WTC11 (cell line): Measurements from ENCODE around the gene SSRP1. TPM values are rescaled to one million over a fixed set of nuclear protein-coding genes. Genes with fewer than 3 reads are reported as not detected.

Experiments
- ATAC-seq: fragments of 200-7000 bp; cut with Tn5 transposase; 2 replicates; pipeline ENCODE4 v1.10.0; 2021; ENCODE audit warnings: mild to moderate bottlenecking, moderate library complexity
- CTCF ChIA-PET: fragments of 300-600 bp; sonication (Branson Sonifier 250); formaldehyde crosslinking; loops from one replicate; lab custom pipeline; 2021; ENCODE audit warnings: antibody characterized with exemption; lab: Charles Lee
- POLR2A ChIA-PET: fragments of 350-600 bp; sonication (Branson Sonifier 250); formaldehyde crosslinking; loops from one replicate; lab custom pipeline; 2021; ENCODE audit warnings: antibody characterized with exemption; lab: Charles Lee
- DNase-seq: peaks from one replicate; pipeline ENCODE4 v3.0.0; 2021; ENCODE audit warnings: low spot score
- H3K27ac Mint-ChIP-seq: 2 replicates; pipeline ENCODE4 v1.8.0; 2021; ENCODE audit warnings: mixed read lengths
- H3K27me3 Mint-ChIP-seq: 2 replicates; pipeline ENCODE4 v1.8.0; 2021; ENCODE audit warnings: low read depth, mild to moderate bottlenecking, moderate library complexity, mixed read lengths
- H3K36me3 Mint-ChIP-seq: 2 replicates; pipeline ENCODE4 v1.8.0; 2021; ENCODE audit warnings: mixed read lengths
- H3K4me1 Mint-ChIP-seq: 2 replicates; pipeline ENCODE4 v1.8.0; 2022; ENCODE audit warnings: mixed read lengths
- H3K4me3 Mint-ChIP-seq: 2 replicates; pipeline ENCODE4 v1.8.0; 2021; ENCODE audit warnings: mild to moderate bottlenecking, moderate library complexity, mixed read lengths
- H3K9me3 Mint-ChIP-seq: 2 replicates; pipeline ENCODE4 v1.8.0; 2021; ENCODE audit warnings: mixed read lengths
- CBFB ChIP-seq: sonication (generic); formaldehyde crosslinking; IDR thresholded peaks from 2 replicates; pipeline ENCODE4 v1.8.1; 2022; ENCODE audit warnings: mild to moderate bottlenecking, low read depth, missing genetic modification reagents
- GABPB1 ChIP-seq: sonication (generic); formaldehyde crosslinking; IDR thresholded peaks from 2 replicates; pipeline ENCODE4 v1.8.1; 2023; ENCODE audit warnings: mild to moderate bottlenecking, missing genetic modification reagents
- KAT7 ChIP-seq: sonication (generic); formaldehyde crosslinking; IDR thresholded peaks from 2 replicates; pipeline ENCODE4 v1.8.1; 2023; ENCODE audit warnings: missing genetic modification reagents, mild to moderate bottlenecking, borderline replicate concordance
- MYBL2 ChIP-seq: sonication (generic); formaldehyde crosslinking; IDR thresholded peaks from 2 replicates; pipeline ENCODE4 v1.8.1; 2023; ENCODE audit warnings: mild to moderate bottlenecking, moderate library complexity, missing genetic modification reagents
- NR1H2 ChIP-seq: sonication (generic); formaldehyde crosslinking; IDR thresholded peaks from 2 replicates; pipeline ENCODE4 v1.9.0; 2021; ENCODE audit warnings: mild to moderate bottlenecking, moderate library complexity, missing genetic modification reagents
- PRDM15 ChIP-seq: sonication (generic); formaldehyde crosslinking; IDR thresholded peaks from 2 replicates; pipeline ENCODE4 v1.8.0; 2022; ENCODE audit warnings: missing genetic modification reagents
- PRRX2 ChIP-seq: fragments of 250-450 bp; sonication (Bioruptor Pico); IDR thresholded peaks from 2 replicates; pipeline ENCODE4 v1.8.0; 2021; ENCODE audit warnings: mild to moderate bottlenecking
- RELA ChIP-seq: sonication (generic); formaldehyde crosslinking; IDR thresholded peaks from 2 replicates; pipeline ENCODE4 v1.8.1; 2022; ENCODE audit warnings: missing genetic modification reagents, mild to moderate bottlenecking, borderline replicate concordance
- SMAD4 ChIP-seq: sonication (generic); formaldehyde crosslinking; IDR thresholded peaks from 2 replicates; pipeline ENCODE4 v1.8.0; 2022; ENCODE audit warnings: mild to moderate bottlenecking, missing genetic modification reagents
- SOX15 ChIP-seq: fragments of 250-450 bp; sonication (Bioruptor Pico); IDR thresholded peaks from 2 replicates; pipeline ENCODE4 v1.9.0; 2021; ENCODE audit warnings: mild to moderate bottlenecking
- TCF7 ChIP-seq: sonication (generic); formaldehyde crosslinking; IDR thresholded peaks from 2 replicates; pipeline ENCODE4 v1.8.0; 2022; ENCODE audit warnings: mild to moderate bottlenecking, low read depth, missing genetic modification reagents, moderate library complexity
- ZBTB21 ChIP-seq: sonication (generic); formaldehyde crosslinking; IDR thresholded peaks from 2 replicates; pipeline ENCODE4 v1.8.1; 2023; ENCODE audit warnings: mild to moderate bottlenecking, missing genetic modification reagents, borderline replicate concordance
- ZNF121 ChIP-seq: sonication (generic); formaldehyde crosslinking; IDR thresholded peaks from 2 replicates; pipeline ENCODE4 v1.8.0; 2023; ENCODE audit warnings: missing genetic modification reagents
- ZNF263 ChIP-seq: sonication (generic); formaldehyde crosslinking; IDR thresholded peaks from 2 replicates; pipeline ENCODE4 v1.8.1; 2022; ENCODE audit warnings: low read depth, mild to moderate bottlenecking, moderate library complexity, missing genetic modification reagents
- ZNF416 ChIP-seq: fragments of 250-450 bp; sonication (Bioruptor Pico); IDR thresholded peaks from 2 replicates; pipeline ENCODE4 v1.9.0; 2021; ENCODE audit warnings: mild to moderate bottlenecking, inconsistent platforms
- total RNA-seq: library from RNA; stranded (reverse); gene quantifications from 3 replicates; pipeline ENCODE4 v1.2.3, GENCODE V29; 2021
- TF ChIP-seq, protein P1 (sequence below): sonication (generic); formaldehyde crosslinking; IDR thresholded peaks from 2 replicates; pipeline ENCODE4 v1.8.1; 2022; ENCODE audit warnings: missing genetic modification reagents, borderline replicate concordance
- TF ChIP-seq, protein P2 (sequence below): sonication (generic); formaldehyde crosslinking; IDR thresholded peaks from 2 replicates; pipeline ENCODE4 v1.8.1; 2022; ENCODE audit warnings: low read depth, mild to moderate bottlenecking, moderate library complexity, missing genetic modification reagents, borderline replicate concordance

Gene SSRP1
- total RNA-seq, 1 experiment from 2014 or later, result 228 TPM

GRCh38 chr11:57354699-57355098 lies 19.0 kb upstream of the SSRP1 start (continued):
- TF ChIP-seq PRDM15 (CRISPR knock-in tag), result no peak

DNA sequence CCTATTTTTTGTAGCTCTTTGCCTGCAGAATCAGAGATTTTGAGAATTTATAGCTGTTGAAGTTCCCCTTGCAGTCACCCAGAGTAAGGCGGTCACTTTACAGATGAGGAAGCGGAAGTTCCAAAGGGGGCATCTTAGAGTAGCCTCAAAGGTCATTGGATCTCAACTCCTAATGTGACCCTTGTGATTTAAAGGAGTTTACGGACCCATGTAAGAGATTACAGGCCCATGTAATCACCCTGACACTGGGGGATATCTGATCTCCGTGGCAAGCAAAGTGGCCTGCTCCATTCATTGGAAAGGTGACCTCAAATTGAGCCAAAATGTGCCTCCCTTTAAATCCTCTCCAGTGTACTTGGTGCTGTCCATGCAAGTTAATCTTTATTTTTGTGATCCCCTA lies 18.2 kb upstream of the SSRP1 start:
- peaks cover 16% of the 10 kb centered on the region for H3K4me1 Mint-ChIP-seq
- no peak for TF ChIP-seq PRDM15 (CRISPR knock-in tag)
- no peak for TF ChIP-seq ZNF121
- TF ChIP-seq, protein P1, sequence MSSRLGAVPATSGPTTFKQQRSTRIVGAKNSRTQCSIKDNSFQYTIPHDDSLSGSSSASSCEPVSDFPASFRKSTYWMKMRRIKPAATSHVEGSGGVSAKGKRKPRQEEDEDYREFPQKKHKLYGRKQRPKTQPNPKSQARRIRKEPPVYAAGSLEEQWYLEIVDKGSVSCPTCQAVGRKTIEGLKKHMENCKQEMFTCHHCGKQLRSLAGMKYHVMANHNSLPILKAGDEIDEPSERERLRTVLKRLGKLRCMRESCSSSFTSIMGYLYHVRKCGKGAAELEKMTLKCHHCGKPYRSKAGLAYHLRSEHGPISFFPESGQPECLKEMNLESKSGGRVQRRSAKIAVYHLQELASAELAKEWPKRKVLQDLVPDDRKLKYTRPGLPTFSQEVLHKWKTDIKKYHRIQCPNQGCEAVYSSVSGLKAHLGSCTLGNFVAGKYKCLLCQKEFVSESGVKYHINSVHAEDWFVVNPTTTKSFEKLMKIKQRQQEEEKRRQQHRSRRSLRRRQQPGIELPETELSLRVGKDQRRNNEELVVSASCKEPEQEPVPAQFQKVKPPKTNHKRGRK (CRISPR knock-in tag), result no peak
- TF ChIP-seq, protein P2, sequence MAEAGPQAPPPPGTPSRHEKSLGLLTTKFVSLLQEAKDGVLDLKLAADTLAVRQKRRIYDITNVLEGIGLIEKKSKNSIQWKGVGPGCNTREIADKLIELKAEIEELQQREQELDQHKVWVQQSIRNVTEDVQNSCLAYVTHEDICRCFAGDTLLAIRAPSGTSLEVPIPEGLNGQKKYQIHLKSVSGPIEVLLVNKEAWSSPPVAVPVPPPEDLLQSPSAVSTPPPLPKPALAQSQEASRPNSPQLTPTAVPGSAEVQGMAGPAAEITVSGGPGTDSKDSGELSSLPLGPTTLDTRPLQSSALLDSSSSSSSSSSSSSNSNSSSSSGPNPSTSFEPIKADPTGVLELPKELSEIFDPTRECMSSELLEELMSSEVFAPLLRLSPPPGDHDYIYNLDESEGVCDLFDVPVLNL (CRISPR knock-in tag), result no peak
- no peak for TF ChIP-seq TCF7 (CRISPR knock-in tag)
- no peak for TF ChIP-seq KAT7
- no peak for TF ChIP-seq GABPB1
- TF ChIP-seq ZBTB21 (CRISPR knock-in tag), result no peak
- TF ChIP-seq SMAD4, result no peak
- TF ChIP-seq NR1H2, result no peak
- TF ChIP-seq CBFB (CRISPR knock-in tag), result no peak
- ChIA-PET POLR2A (interaction anchor here (0.6 kb wide), 1 partner anchor 118 kb away, joined by 3 read pairs; no protein-coding TSS in a partner anchor), CTCF (interaction anchor here (0.6 to 2.1 kb wide), 7 partner anchors 9 to 107 kb away, joined by 3 to 8 read pairs (median 3); partner anchors contain the start of genes P2RX3, PRG3 and RTN4RL2)
- H3K4me3 Mint-ChIP-seq, result no peak overlapping the region
- H3K27ac Mint-ChIP-seq, result no peak overlapping the region
- H3K27me3 Mint-ChIP-seq, result peaks cover 4% of the 10 kb centered on the region; the same call in 1 of the 2 replicates
- no peaks in the 10 kb centered on the region for H3K36me3 Mint-ChIP-seq
- no peak for DNase-seq
- peaks cover 6% of the 10 kb centered on the region; the same call in 1 of the 2 replicates for H3K9me3 Mint-ChIP-seq
- no peak for ATAC-seq

GRCh38 chr11:57353446-57353845 lies 17.8 kb upstream of the SSRP1 start:
- Mint-ChIP-seq H3K27ac (no peak overlapping the region), H3K27me3 (peaks cover 4% of the 10 kb centered on the region; the same call in 1 of the 2 replicates), H3K4me1 (peaks cover 14% of the 10 kb centered on the region), H3K36me3 (no peaks in the 10 kb centered on the region), H3K9me3 (peaks cover 6% of the 10 kb centered on the region; the same call in 1 of the 2 replicates), H3K4me3 (no peak overlapping the region)
- ATAC-seq, result no peak
- CTCF ChIA-PET, result interaction anchor here (0.6 to 2.1 kb wide), 13 partner anchors 8 to 512 kb away, joined by 3 to 8 read pairs (median 3); partner anchors contain the start of genes P2RX3, PRG3 and RTN4RL2
- POLR2A ChIA-PET, result interaction anchor here (0.6 to 1.0 kb wide), 2 partner anchors 28 to 119 kb away, joined by 3 to 4 read pairs; no protein-coding TSS in a partner anchor
- TF ChIP-seq ZNF416 (no peak), RELA (CRISPR knock-in tag) (no peak), ZNF263 (CRISPR knock-in tag) (no peak), PRRX2 (CRISPR knock-in tag) (no peak), TCF7 (CRISPR knock-in tag) (no peak), SOX15 (CRISPR knock-in tag) (no peak), MYBL2 (CRISPR knock-in tag) (no peak)
- TF ChIP-seq, protein P2 (CRISPR knock-in tag), result no peak
- DNase-seq, result no peak
